B cell (primary cell): Measurements from ENCODE around the gene LRIF1. TPM values are rescaled to one million over a fixed set of nuclear protein-coding genes. Genes with fewer than 3 reads are reported as not detected.

ENCODE experiments used
- ATAC-seq: fragments of 200-7000 bp; cut with Tn5 transposase; one replicate; pipeline ENCODE4 v1.10.0; 2021; ENCODE audit warnings: low read depth, mild to moderate bottlenecking, moderate number of reproducible peaks, moderate library complexity
- CTCF ChIA-PET: fragments of 350-600 bp; sonication (Branson Sonifier 250); formaldehyde crosslinking; loops from one replicate; lab custom pipeline; 2021; ENCODE audit warnings: antibody characterized with exemption, inconsistent platforms; lab: Charles Lee
- POLR2A ChIA-PET: fragments of 350-600 bp; sonication (Branson Sonifier 250); formaldehyde crosslinking; loops from one replicate; lab custom pipeline; 2021; ENCODE audit warnings: antibody characterized with exemption; lab: Charles Lee
- DNase-seq: peaks from one replicate; pipeline ENCODE4 v3.0.0; 2013
- H2AFZ ChIP-seq: 2 replicates; pipeline ENCODE4 v1.6.1; 2012; ENCODE audit warnings: mild to moderate bottlenecking, low read depth, low read length; ENCODE audit not compliant: insufficient read depth, poor library complexity, severe bottlenecking
- H3K27ac ChIP-seq, 2 donors: 1 replicate in 1 of 2; 2 replicates in 1 of 2; pipeline ENCODE4 v1.5.1; 2012 to 2013; ENCODE audit warnings: low read length in 2 of 2, mild to moderate bottlenecking in 2 of 2, moderate library complexity in 1 of 2
- H3K27me3 ChIP-seq, 4 experiments: fragments of 200-600 bp in 1 of 4; sonication (generic) in 1 of 4; replicated peaks in 1 of 4; 1 replicate in 2 of 4; 2 replicates in 2 of 4; pipeline versions ENCODE4 v1.6.1 to v1.7.0; 2013 to 2016; ENCODE audit warnings: low read length in 3 of 4, mild to moderate bottlenecking in 2 of 4, mixed read lengths in 1 of 4, moderate library complexity in 1 of 4; ENCODE audit not compliant: insufficient read depth in 4 of 4, control insufficient read depth in 3 of 4; ENCODE audit errors: control extremely low read depth in 1 of 4
- H3K36me3 ChIP-seq, 2 experiments: replicated peaks in 1 of 2; 1 replicate in 1 of 2; 2 replicates in 1 of 2; pipeline versions ENCODE4 v1.6.1 to v1.7.1; 2013; ENCODE audit warnings: low read length in 1 of 2; ENCODE audit not compliant: insufficient read depth in 2 of 2, control insufficient read depth in 1 of 2; ENCODE audit errors: control extremely low read depth in 1 of 2, extremely low read depth in 1 of 2
- H3K4me1 ChIP-seq, 2 donors: fragments of 200-600 bp in 1 of 2; sonication (generic) in 1 of 2; 1 replicate in 1 of 2; 2 replicates in 1 of 2; pipeline versions ENCODE4 v1.5.1 to v1.6.1; 2013 to 2017; ENCODE audit warnings: low read length in 2 of 2; ENCODE audit not compliant: control insufficient read depth in 2 of 2, insufficient read depth in 2 of 2
- H3K4me2 ChIP-seq: replicated peaks from 2 replicates; pipeline ENCODE3; 2012; ENCODE audit warnings: mild to moderate bottlenecking, low read depth, low read length; ENCODE audit not compliant: poor library complexity, severe bottlenecking
- H3K4me3 ChIP-seq, 5 experiments: fragments of 200-600 bp in 1 of 5; sonication (generic) in 1 of 5; 1 replicate in 3 of 5; 2 replicates in 2 of 5; pipeline versions ENCODE4 v1.5.1 to v1.7.0; 2011 to 2016; ENCODE audit warnings: low read length in 4 of 5, mild to moderate bottlenecking in 4 of 5, low read depth in 2 of 5, control low read depth in 1 of 5, moderate library complexity in 1 of 5; ENCODE audit not compliant: insufficient read depth in 1 of 5; ENCODE audit errors: control extremely low read depth in 1 of 5, extremely low read depth in 1 of 5
- H3K79me2 ChIP-seq: fragments of 200-600 bp; sonication (generic); one replicate; pipeline ENCODE4 v1.6.0; 2016; ENCODE audit warnings: low read length; ENCODE audit not compliant: control insufficient read depth, insufficient read depth
- H3K9ac ChIP-seq: fragments of 200-600 bp; sonication (generic); 2 replicates; pipeline ENCODE4 v1.6.1; 2017; ENCODE audit warnings: mild to moderate bottlenecking, low read length, moderate library complexity
- H3K9me3 ChIP-seq, 3 donors: one replicate each; pipeline versions ENCODE4 v1.6.1 to v1.7.1; 2013; ENCODE audit warnings: low read length in 2 of 3; ENCODE audit not compliant: control insufficient read depth in 2 of 3, insufficient read depth in 1 of 3; ENCODE audit errors: control extremely low read depth in 1 of 3
- H4K20me1 ChIP-seq: 2 replicates; pipeline ENCODE4 v1.6.0; 2012; ENCODE audit warnings: mild to moderate bottlenecking, low read length; ENCODE audit not compliant: insufficient read depth, control insufficient read depth, poor library complexity, severe bottlenecking
- H3K27ac Mint-ChIP-seq: one replicate; pipeline ENCODE4 v1.8.0; 2021; ENCODE audit warnings: mixed read lengths
- H3K27me3 Mint-ChIP-seq: one replicate; pipeline ENCODE4 v1.8.0; 2021; ENCODE audit warnings: mixed read lengths
- H3K4me1 Mint-ChIP-seq: one replicate; pipeline ENCODE4 v1.8.0; 2021; ENCODE audit warnings: mixed read lengths
- H3K4me3 Mint-ChIP-seq: one replicate; pipeline ENCODE4 v1.8.0; 2021; ENCODE audit warnings: mixed read lengths
- H3K9me3 Mint-ChIP-seq: one replicate; pipeline ENCODE4 v1.8.0; 2022; ENCODE audit warnings: mixed read lengths; ENCODE audit not compliant: insufficient read depth
- EZH2 ChIP-seq: IDR thresholded peaks from 2 replicates; pipeline ENCODE4 v1.6.1; 2012; ENCODE audit warnings: borderline replicate concordance, low read depth, mild to moderate bottlenecking, moderate library complexity, low read length; ENCODE audit not compliant: insufficient read depth, poor library complexity, severe bottlenecking
- WGBS: methylation state at CpG from one replicate; pipeline ENCODE4 v1.1.5; 2013; ENCODE audit warnings: missing lambda C conversion rate; ENCODE audit not compliant: insufficient coverage; 5-methylcytosine and 5-hydroxymethylcytosine counted together
- intact Hi-C: fragments of 100-400 bp; cut with micrococcal nuclease; formaldehyde crosslinking; loops from one replicate; pipeline ENCODE4 v1.10.0; 2022
- polyA plus RNA-seq: library from polyadenylated mRNA; depleted of rRNA; stranded (reverse); fragments of >200 nt; gene quantifications from 2 replicates; pipeline ENCODE4 v1.2.3, GENCODE V29; 2012
- total RNA-seq, 2 donors: library from RNA; stranded (reverse); fragments of 120-200 nt in 1 of 2; gene quantifications; 1 replicate in 1 of 2; 2 replicates in 1 of 2; pipeline versions ENCODE4 v1.2.3 to v1.2.4, GENCODE V29; 2013 to 2022
- TF ChIP-seq, protein P1 (sequence below): fragments of 200-600 bp; IDR thresholded peaks from one replicate; pipeline ENCODE4 v1.8.0; 2022; ENCODE audit warnings: antibody characterized with exemption, mild to moderate bottlenecking

Gene LRIF1
- total and polyA plus RNA-seq, 2 donors (not counting 1 experiment from before 2014, with no cell fraction given) = 5.3 to 26.5 TPM

DNA sequence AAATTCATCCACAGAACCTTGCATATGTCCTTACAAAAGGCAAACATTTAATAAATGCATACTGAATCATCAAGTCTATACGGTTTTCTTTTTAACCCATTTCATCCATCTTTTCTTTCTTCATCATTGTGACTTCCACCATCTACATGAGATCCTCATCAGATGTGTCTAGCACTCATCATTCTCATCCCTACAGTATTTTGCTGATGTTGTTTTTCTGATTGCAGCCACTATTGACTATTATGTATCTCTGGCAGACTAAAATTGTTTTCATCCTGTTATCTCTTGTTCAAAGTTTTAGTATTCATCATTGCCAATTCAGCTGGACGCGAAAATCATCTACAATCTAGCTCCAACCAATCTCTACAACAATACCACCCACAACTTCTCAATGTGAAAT lies 5.9 kb downstream of the LRIF1 start:
- no peak for DNase-seq
- no peak for ATAC-seq
- CTCF ChIA-PET = interaction anchor here (0.8 to 1.3 kb wide), 2 partner anchors 12 to 170 kb away, joined by 3 to 7 read pairs; no protein-coding TSS in a partner anchor
- Histone ChIP-seq H2AFZ (no peak overlapping the region), H3K36me3 (peaks cover 5 to 9% of the 10 kb centered on the region in 2 experiments), H3K27me3 (no peaks in the 10 kb centered on the region), H3K4me3 (no peak overlapping the region), H4K20me1 (peaks cover 12% of the 10 kb centered on the region), H3K9ac (no peak overlapping the region), H3K9me3 (peaks cover 14 to 54% (median 19%) of the 10 kb centered on the region in 3 donors), H3K79me2 (peaks cover 50% of the 10 kb centered on the region), H3K4me2 (no peak overlapping the region), H3K27ac (no peak overlapping the region), H3K4me1 (peaks cover 11 to 20% of the 10 kb centered on the region in 2 donors)
- Mint-ChIP-seq H3K27ac (no peak overlapping the region), H3K4me1 (peaks cover 16% of the 10 kb centered on the region), H3K4me3 (no peak overlapping the region), H3K9me3 (peaks cover 10% of the 10 kb centered on the region), H3K27me3 (no peaks in the 10 kb centered on the region)
- POLR2A ChIA-PET = no interaction called here
- TF ChIP-seq, protein P1, sequence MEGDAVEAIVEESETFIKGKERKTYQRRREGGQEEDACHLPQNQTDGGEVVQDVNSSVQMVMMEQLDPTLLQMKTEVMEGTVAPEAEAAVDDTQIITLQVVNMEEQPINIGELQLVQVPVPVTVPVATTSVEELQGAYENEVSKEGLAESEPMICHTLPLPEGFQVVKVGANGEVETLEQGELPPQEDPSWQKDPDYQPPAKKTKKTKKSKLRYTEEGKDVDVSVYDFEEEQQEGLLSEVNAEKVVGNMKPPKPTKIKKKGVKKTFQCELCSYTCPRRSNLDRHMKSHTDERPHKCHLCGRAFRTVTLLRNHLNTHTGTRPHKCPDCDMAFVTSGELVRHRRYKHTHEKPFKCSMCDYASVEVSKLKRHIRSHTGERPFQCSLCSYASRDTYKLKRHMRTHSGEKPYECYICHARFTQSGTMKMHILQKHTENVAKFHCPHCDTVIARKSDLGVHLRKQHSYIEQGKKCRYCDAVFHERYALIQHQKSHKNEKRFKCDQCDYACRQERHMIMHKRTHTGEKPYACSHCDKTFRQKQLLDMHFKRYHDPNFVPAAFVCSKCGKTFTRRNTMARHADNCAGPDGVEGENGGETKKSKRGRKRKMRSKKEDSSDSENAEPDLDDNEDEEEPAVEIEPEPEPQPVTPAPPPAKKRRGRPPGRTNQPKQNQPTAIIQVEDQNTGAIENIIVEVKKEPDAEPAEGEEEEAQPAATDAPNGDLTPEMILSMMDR = no peak
- no peak for TF ChIP-seq EZH2
- WGBS = 100% methylated on average over 2 of the region's 3 CpGs
- intact Hi-C loops = no loop called here

DNA sequence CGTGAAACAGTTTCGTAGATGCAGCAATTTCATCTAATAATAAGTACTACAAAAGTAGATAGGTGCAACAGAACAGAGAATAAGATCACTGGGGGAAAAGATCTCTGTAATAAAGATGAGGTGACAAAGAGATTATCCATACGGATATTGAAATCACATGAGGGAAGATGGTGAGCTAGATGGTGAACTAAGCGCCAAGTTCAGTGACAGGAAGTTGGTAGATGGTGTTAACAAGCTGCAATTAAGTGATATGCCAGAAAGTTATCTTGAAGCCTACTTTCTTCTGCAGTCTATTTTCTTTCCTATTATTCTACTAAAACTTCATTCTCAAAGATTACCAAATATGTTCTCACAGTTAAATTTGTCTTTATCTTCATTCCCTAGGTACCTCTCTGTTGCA lies 7.1 kb downstream of the LRIF1 start:
- ATAC-seq (no peak), DNase-seq (no peak)
- ChIA-PET POLR2A (no interaction called here), CTCF (interaction anchor here (0.7 kb wide), 1 partner anchor 10 kb away, joined by 5 read pairs; no protein-coding TSS in a partner anchor)
- H3K4me3 ChIP-seq = no peak overlapping the region
- H3K4me2 ChIP-seq = no peak overlapping the region
- WGBS = 100% methylated on average over 1 of the region's 4 CpGs
- TF ChIP-seq, protein P1 = no peak
- TF ChIP-seq EZH2 = no peak
- H4K20me1 ChIP-seq = peaks cover 14% of the 10 kb centered on the region
- no peak overlapping the region for H3K27ac ChIP-seq
- H3K4me1 ChIP-seq = peaks cover 7 to 17% of the 10 kb centered on the region in 2 donors
- H3K9me3 ChIP-seq = peaks cover 14 to 42% (median 19%) of the 10 kb centered on the region in 3 donors
- H3K9ac ChIP-seq = no peak overlapping the region
- H3K4me3 Mint-ChIP-seq = no peak overlapping the region
- peaks cover 9 to 15% of the 10 kb centered on the region in 2 experiments for H3K36me3 ChIP-seq
- no peak overlapping the region for H2AFZ ChIP-seq
- no peaks in the 10 kb centered on the region for H3K27me3 Mint-ChIP-seq
- peaks cover 10% of the 10 kb centered on the region for H3K9me3 Mint-ChIP-seq
- peaks cover 14% of the 10 kb centered on the region for H3K4me1 Mint-ChIP-seq
- H3K27me3 ChIP-seq = no peaks in the 10 kb centered on the region
- intact Hi-C loops = no loop called here
- no peak overlapping the region for H3K27ac Mint-ChIP-seq
- H3K79me2 ChIP-seq = peaks cover 44% of the 10 kb centered on the region
